Neural progenitor cell (in vitro differentiated cells): Measurements from ENCODE around the gene PSMB8. TPM values are rescaled to one million over a fixed set of nuclear protein-coding genes. Genes with fewer than 3 reads are reported as not detected.

Experiments used
- DNase-seq: peaks from one replicate; pipeline ENCODE4 v3.0.0-alpha.2; 2016; ENCODE audit warnings: low spot score
- H2AFZ ChIP-seq: fragments of 200-600 bp; sonication (generic); replicated peaks from 2 replicates; pipeline ENCODE4 v1.6.1; 2016; ENCODE audit warnings: antibody characterized with exemption
- H3F3A ChIP-seq: fragments of 200-600 bp; sonication (generic); 2 replicates; pipeline ENCODE4 v1.6.1; 2016; ENCODE audit warnings: antibody characterized with exemption, low read depth
- H3K27ac ChIP-seq: fragments of 200-600 bp; sonication (generic); 2 replicates; pipeline ENCODE4 v1.5.1; 2016; ENCODE audit warnings: mild to moderate bottlenecking
- H3K27me3 ChIP-seq: fragments of 200-600 bp; sonication (generic); 2 replicates; pipeline ENCODE4 v1.6.1; 2016; ENCODE audit warnings: mild to moderate bottlenecking, moderate library complexity
- H3K36me3 ChIP-seq: fragments of 200-600 bp; sonication (generic); 2 replicates; pipeline ENCODE4 v1.5.1; 2016
- H3K4me1 ChIP-seq: fragments of 200-600 bp; sonication (generic); 2 replicates; pipeline ENCODE4 v1.6.1; 2016; ENCODE audit warnings: mixed run types
- H3K4me2 ChIP-seq: fragments of 200-600 bp; sonication (generic); 2 replicates; pipeline ENCODE4 v1.6.1; 2016
- H3K4me3 ChIP-seq: fragments of 200-600 bp; sonication (generic); 2 replicates; pipeline ENCODE4 v1.5.1; 2016
- H3K79me2 ChIP-seq: fragments of 200-600 bp; sonication (generic); 2 replicates; pipeline ENCODE4 v1.6.1; 2016; ENCODE audit warnings: low read depth
- H3K9ac ChIP-seq: fragments of 200-600 bp; sonication (generic); 2 replicates; pipeline ENCODE4 v1.6.1; 2016
- H3K9me3 ChIP-seq: fragments of 200-600 bp; sonication (generic); 2 replicates; pipeline ENCODE4 v1.5.1; 2016; ENCODE audit warnings: low read depth
- H4K20me1 ChIP-seq: fragments of 200-600 bp; sonication (generic); 2 replicates; pipeline ENCODE4 v1.6.1; 2016; ENCODE audit warnings: low read depth
- H3K27ac Mint-ChIP-seq: 3 replicates; pipeline ENCODE4 v1.8.0; 2021; ENCODE audit warnings: mixed read lengths
- H3K27me3 Mint-ChIP-seq: 2 replicates; pipeline ENCODE4 v1.8.0; 2022; ENCODE audit warnings: low read depth, mild to moderate bottlenecking, inconsistent platforms, moderate library complexity, mixed read lengths; ENCODE audit not compliant: insufficient read depth
- H3K36me3 Mint-ChIP-seq: 3 replicates; pipeline ENCODE4 v1.8.0; 2021; ENCODE audit warnings: mixed read lengths
- H3K4me1 Mint-ChIP-seq: 3 replicates; pipeline ENCODE4 v1.8.0; 2021; ENCODE audit warnings: mixed read lengths
- H3K4me3 Mint-ChIP-seq: 3 replicates; pipeline ENCODE4 v1.8.0; 2021; ENCODE audit warnings: mild to moderate bottlenecking, moderate library complexity, mixed read lengths
- H3K9me3 Mint-ChIP-seq: 3 replicates; pipeline ENCODE4 v1.8.0; 2020; ENCODE audit warnings: mixed read lengths
- CTCF ChIP-seq: fragments of 200-600 bp; sonication (generic); IDR thresholded peaks from 2 replicates; pipeline ENCODE4 v1.5.1; 2017; ENCODE audit warnings: antibody characterized with exemption, mild to moderate bottlenecking
- EZH2 ChIP-seq: fragments of 200-600 bp; sonication (generic); IDR thresholded peaks from 2 replicates; pipeline ENCODE4 v1.6.1; 2017; ENCODE audit warnings: antibody characterized with exemption, mild to moderate bottlenecking, moderate library complexity
- EZH2phosphoT487 ChIP-seq: fragments of 200-600 bp; sonication (generic); IDR thresholded peaks from 2 replicates; pipeline ENCODE4 v1.6.1; 2017; ENCODE audit warnings: antibody characterized with exemption
- total RNA-seq: library from RNA; depleted of rRNA; stranded (reverse); fragments of >200 nt; gene quantifications from 2 replicates; pipeline ENCODE4 v1.2.3, GENCODE V29; 2015; ENCODE audit warnings: low replicate concordance

The PSMB8 gene
- total RNA-seq, 1 donor from 2014 or later = 2.2 TPM

DNA sequence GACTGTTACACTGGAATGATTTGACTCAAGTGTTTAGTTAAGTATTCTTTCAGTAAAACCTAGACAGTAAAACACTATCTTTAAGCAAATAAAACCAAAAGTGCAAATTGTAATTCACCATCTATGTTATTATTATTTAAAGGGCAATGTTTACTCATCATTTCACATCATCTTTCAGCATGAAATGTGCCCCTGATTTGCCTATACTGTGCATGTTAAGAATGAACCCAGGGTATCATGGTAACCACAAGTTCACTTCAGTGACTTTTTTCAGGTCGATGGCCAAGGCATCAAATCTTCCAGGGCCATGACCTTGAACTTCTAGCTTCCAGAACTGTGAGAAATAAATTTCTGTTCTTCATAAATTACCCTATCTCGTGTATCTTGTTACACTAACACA lies 25.0 kb downstream of the PSMB8 start:
- Mint-ChIP-seq H3K4me3 (no peak overlapping the region), H3K27me3 (peaks cover 2% of the 10 kb centered on the region)

DNA sequence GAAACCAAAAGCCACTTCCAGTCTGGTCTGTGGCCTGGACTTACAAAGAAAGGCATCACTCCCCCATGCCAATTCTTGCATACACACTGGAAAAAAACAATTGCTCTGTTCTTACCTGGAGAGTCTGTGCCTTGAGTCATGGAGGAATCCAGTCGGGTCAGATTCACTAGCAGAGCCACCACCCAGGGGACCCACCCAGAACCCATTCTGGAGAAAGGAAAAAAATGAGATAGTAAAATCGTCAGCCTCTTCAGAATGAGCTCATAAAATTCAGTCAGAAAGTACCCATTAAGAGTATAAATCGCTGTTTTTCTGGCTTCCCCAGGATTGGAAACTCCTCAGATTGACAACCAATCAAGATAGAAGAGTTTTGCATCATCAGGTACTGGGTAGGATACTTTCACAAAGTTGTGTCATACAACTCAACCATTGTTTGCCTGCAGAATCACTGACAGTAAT lies 27.1 kb downstream of the PSMB8 start, which contains the start of gene HLA-DOB:
TSS of gene HLA-DOB (minus strand) at position 257 of the 459 bp plus-strand sequence. CDS start at position 206, 51 bp downstream.
- Histone ChIP-seq H3K36me3 (no peaks in the 10 kb centered on the region), H3K79me2 (no peaks in the 10 kb centered on the region), H3K4me3 (no peak within 1 kb of the TSS), H3K27me3 (no peaks in the 10 kb centered on the region), H3K9me3 (no peaks in the 10 kb centered on the region), H3K27ac (no peak within 1 kb of the TSS), H3K4me1 (no peaks in the 10 kb centered on the region), H4K20me1 (no peaks in the 10 kb centered on the region), H3F3A (no peaks in the 10 kb centered on the region), H3K9ac (no peak within 1 kb of the TSS), H2AFZ (no peak within 1 kb of the TSS), H3K4me2 (no peak within 1 kb of the TSS)
- no peak within 1 kb of the TSS for H3K27ac Mint-ChIP-seq
- TF ChIP-seq EZH2 = no peak
- no peak for TF ChIP-seq EZH2phosphoT487
- no peak for TF ChIP-seq CTCF
- DNase-seq = no peak
- peaks cover 5% of the 10 kb centered on the region for H3K27me3 Mint-ChIP-seq
- no peaks in the 10 kb centered on the region for H3K4me1 Mint-ChIP-seq
- H3K36me3 Mint-ChIP-seq = no peaks in the 10 kb centered on the region
- no peak within 1 kb of the TSS for H3K4me3 Mint-ChIP-seq
- no peaks in the 10 kb centered on the region for H3K9me3 Mint-ChIP-seq

More for the DNA sequence above, 25.0 kb downstream of the PSMB8 start:
- Histone ChIP-seq H3K79me2 (no peaks in the 10 kb centered on the region), H3K4me2 (no peak overlapping the region), H3K4me3 (no peak overlapping the region), H3F3A (no peaks in the 10 kb centered on the region), H3K4me1 (no peaks in the 10 kb centered on the region), H2AFZ (no peak overlapping the region), H4K20me1 (no peaks in the 10 kb centered on the region), H3K27me3 (no peaks in the 10 kb centered on the region), H3K9me3 (no peaks in the 10 kb centered on the region), H3K36me3 (no peaks in the 10 kb centered on the region), H3K9ac (no peak overlapping the region), H3K27ac (no peak overlapping the region)
- TF ChIP-seq CTCF = no peak
- TF ChIP-seq EZH2phosphoT487 = no peak
- TF ChIP-seq EZH2 = no peak
- H3K4me1 Mint-ChIP-seq = no peaks in the 10 kb centered on the region
- no peak for DNase-seq
- no peak overlapping the region for H3K27ac Mint-ChIP-seq
- H3K36me3 Mint-ChIP-seq = no peaks in the 10 kb centered on the region
- no peaks in the 10 kb centered on the region for H3K9me3 Mint-ChIP-seq

GRCh38 chr6:32815996-32816395 lies 27.9 kb downstream of the PSMB8 start:
- H3K27ac ChIP-seq = no peak overlapping the region
- Mint-ChIP-seq H3K27ac (no peak overlapping the region), H3K9me3 (no peaks in the 10 kb centered on the region), H3K4me1 (no peaks in the 10 kb centered on the region), H3K36me3 (no peaks in the 10 kb centered on the region), H3K27me3 (peaks cover 5% of the 10 kb centered on the region), H3K4me3 (no peak overlapping the region)
- H3K4me1 ChIP-seq = no peaks in the 10 kb centered on the region
- H4K20me1 ChIP-seq = no peaks in the 10 kb centered on the region
- H3K4me3 ChIP-seq = no peak overlapping the region
- no peaks in the 10 kb centered on the region for H3K36me3 ChIP-seq
- no peaks in the 10 kb centered on the region for H3K9me3 ChIP-seq
- H3K9ac ChIP-seq = no peak overlapping the region
- TF ChIP-seq EZH2phosphoT487 = no peak
- TF ChIP-seq CTCF = no peak
- H3K27me3 ChIP-seq = no peaks in the 10 kb centered on the region
- DNase-seq = no peak
- no peaks in the 10 kb centered on the region for H3K79me2 ChIP-seq
- H3K4me2 ChIP-seq = no peak overlapping the region
- H2AFZ ChIP-seq = no peak overlapping the region
- no peaks in the 10 kb centered on the region for H3F3A ChIP-seq
